HPDE6-E6E7 (cell line): Measurements from ENCODE around the gene FBXW9.
A peak's percentile ranks its signal among the peaks of the same experiment; 100 is the strongest.
"Not testable (repeated sequence)": the region's sequence is repeated elsewhere in the genome, so short reads cannot be mapped to it uniquely, and the experiment has no call there.

Source experiments
- DNase-seq: peaks from one replicate; pipeline ENCODE4 v3.0.0; 2011; ENCODE audit warnings: missing footprints; ENCODE audit errors: extremely low spot score

Gene FBXW9

GRCh38 chr19:12681074-12681987, 15.1 kb downstream of the FBXW9 start, which contains the start of gene DHPS:
Gene DHPS, minus strand, starts transcription at chr19:12681880. Its CDS starts 114 bp downstream, at chr19:12681766.
- peak; percentile 89 for DNase-seq

- DNase-seq, result no peak
Observed at GRCh38 chr19:12680034-12680433, 16.4 kb downstream of the FBXW9 start.

- not testable (repeated sequence) for DNase-seq
Observed at GRCh38 chr19:12678039-12678438, 18.4 kb downstream of the FBXW9 start.

- no peak for DNase-seq
Observed at GRCh38 chr19:12676928-12677327, 19.5 kb downstream of the FBXW9 start.

GRCh38 chr19:12676384-12676792, 20.0 kb downstream of the FBXW9 start:
- peak; percentile 71 for DNase-seq

GRCh38 chr19:12675940-12676339, 20.5 kb downstream of the FBXW9 start:
- DNase-seq, result no peak

GRCh38 chr19:12675399-12675798, 21.0 kb downstream of the FBXW9 start:
- DNase-seq, result no peak

GRCh38 chr19:12672744-12673143, 23.7 kb downstream of the FBXW9 start:
- DNase-seq, result no peak

GRCh38 chr19:12670159-12670928, 26.1 kb downstream of the FBXW9 start:
- no peak for DNase-seq

GRCh38 chr19:12669270-12670158, 26.9 kb downstream of the FBXW9 start:
- peak; percentile 67 for DNase-seq

GRCh38 chr19:12668932-12669269, 27.5 kb downstream of the FBXW9 start:
- DNase-seq, result peak; percentile 66

GRCh38 chr19:12668346-12668745, 28.1 kb downstream of the FBXW9 start:
- DNase-seq, result no peak

GRCh38 chr19:12667731-12668302, 28.6 kb downstream of the FBXW9 start:
- DNase-seq, result no peak

- DNase-seq, result peak; percentile 82
Observed at GRCh38 chr19:12666265-12667048, 30.0 kb downstream of the FBXW9 start, which contains the start of the genes MAN2B1 and WDR83. Gene MAN2B1, minus strand, starts transcription at chr19:12666742. Its CDS starts 41 bp downstream, at chr19:12666701. Gene WDR83, plus strand, starts transcription at chr19:12666807. Its CDS starts 2,984 bp downstream, at chr19:12669791.

- DNase-seq, result no peak
Observed at GRCh38 chr19:12665671-12666264, 30.7 kb downstream of the FBXW9 start.

GRCh38 chr19:12665281-12665573, 31.2 kb downstream of the FBXW9 start:
- DNase-seq, result no peak

GRCh38 chr19:12664406-12665280, 31.8 kb downstream of the FBXW9 start:
- no peak for DNase-seq

- DNase-seq, result no peak
Observed at GRCh38 chr19:12660980-12661379, 35.5 kb downstream of the FBXW9 start.

- DNase-seq, result no peak
Observed at GRCh38 chr19:12657966-12658365, 38.5 kb downstream of the FBXW9 start.
